SK-N-MC (cell line): ENCODE data around the gene CDCA3.

Source experiments
- EZH2 ChIP-seq: fragments of 200-600 bp; sonication (generic); IDR thresholded peaks from one replicate; pipeline ENCODE4 v1.6.1; 2017; ENCODE audit warnings: antibody characterized with exemption
- POLR2AphosphoS5 ChIP-seq: IDR thresholded peaks from 2 replicates; pipeline ENCODE4 v1.6.1; 2012; ENCODE audit warnings: mild to moderate bottlenecking, low read depth, low read length, borderline replicate concordance

GRCh38 chr12:6854036-6854435 lies 3.0 kb upstream of the CDCA3 start:
- TF ChIP-seq POLR2AphosphoS5: no peak
- no peak for TF ChIP-seq EZH2
